Hepatocyte (in vitro differentiated cells): ENCODE measurements around the gene LRFN4. TPM values are rescaled to one million over a fixed set of nuclear protein-coding genes. Genes with fewer than 3 reads are reported as not detected.

ENCODE experiments used
- DNase-seq: peaks from one replicate; pipeline ENCODE4 v3.0.0-alpha.2; 2016; ENCODE audit warnings: low spot score
- H2AFZ ChIP-seq: fragments of 200-600 bp; sonication (generic); 2 replicates; pipeline ENCODE4 v1.6.0; 2016; ENCODE audit warnings: antibody characterized with exemption, mild to moderate bottlenecking
- H3K27ac ChIP-seq: fragments of 200-600 bp; sonication (generic); 2 replicates; pipeline ENCODE4 v1.5.1; 2016; ENCODE audit warnings: mild to moderate bottlenecking
- H3K27me3 ChIP-seq: fragments of 200-600 bp; sonication (generic); 2 replicates; pipeline ENCODE4 v1.6.1; 2016
- H3K36me3 ChIP-seq: fragments of 200-600 bp; sonication (generic); replicated peaks from 2 replicates; pipeline ENCODE4 v1.5.1; 2016; ENCODE audit warnings: low read depth; ENCODE audit not compliant: insufficient read depth
- H3K4me1 ChIP-seq: fragments of 200-600 bp; sonication (generic); 2 replicates; pipeline ENCODE4 v1.5.1; 2016; ENCODE audit warnings: mild to moderate bottlenecking, moderate library complexity; ENCODE audit not compliant: insufficient read depth
- H3K4me2 ChIP-seq: fragments of 200-600 bp; sonication (generic); 2 replicates; pipeline ENCODE4 v1.6.0; 2016
- H3K4me3 ChIP-seq: fragments of 200-600 bp; sonication (generic); 2 replicates; pipeline ENCODE4 v1.5.1; 2016; ENCODE audit warnings: mild to moderate bottlenecking
- H3K79me2 ChIP-seq: fragments of 200-600 bp; sonication (generic); 2 replicates; pipeline ENCODE4 v1.6.0; 2017; ENCODE audit warnings: mild to moderate bottlenecking
- H3K9me2 ChIP-seq: fragments of 200-600 bp; sonication (generic); replicated peaks from 2 replicates; pipeline ENCODE4 v1.6.0; 2017; ENCODE audit warnings: mild to moderate bottlenecking; ENCODE audit not compliant: insufficient read depth
- H3K9me3 ChIP-seq: fragments of 200-600 bp; sonication (generic); 2 replicates; pipeline ENCODE4 v1.5.1; 2016; ENCODE audit warnings: low read depth, mild to moderate bottlenecking
- H4K20me1 ChIP-seq: fragments of 200-600 bp; sonication (generic); 2 replicates; pipeline ENCODE4 v1.6.0; 2016; ENCODE audit warnings: mild to moderate bottlenecking; ENCODE audit not compliant: insufficient read depth, poor library complexity, severe bottlenecking
- CTCF ChIP-seq: fragments of 200-600 bp; sonication (generic); IDR thresholded peaks from 2 replicates; pipeline ENCODE4 v1.5.1; 2016; ENCODE audit warnings: antibody characterized with exemption, mild to moderate bottlenecking; ENCODE audit not compliant: poor library complexity
- EZH2 ChIP-seq: fragments of 200-600 bp; sonication (generic); IDR thresholded peaks from 2 replicates; pipeline ENCODE4 v1.6.1; 2016; ENCODE audit warnings: antibody characterized with exemption, mild to moderate bottlenecking, borderline replicate concordance
- EZH2phosphoT487 ChIP-seq: fragments of 200-600 bp; sonication (generic); IDR thresholded peaks from one replicate; pipeline ENCODE4 v1.6.1; 2018; ENCODE audit warnings: antibody characterized with exemption, mild to moderate bottlenecking, low read depth, moderate library complexity; ENCODE audit not compliant: unreplicated experiment, severe bottlenecking
- WGBS: methylation state at CpG from one replicate; pipeline ENCODE4 v1.1.6; 2016; ENCODE audit warnings: low lambda C conversion rate; ENCODE audit errors: missing lambda C conversion rate; 5-methylcytosine and 5-hydroxymethylcytosine counted together
- polyA plus RNA-seq: library from polyadenylated mRNA; unstranded; fragments of >200 nt; fragmentation: Nextera tagmentation; extraction: Ambion mirVana; gene quantifications from 2 replicates; pipeline ENCODE4 v1.2.1, GENCODE V29; 2016
- total RNA-seq: library from RNA; depleted of rRNA; stranded (reverse); fragments of >200 nt; gene quantifications from 2 replicates; pipeline ENCODE4 v1.2.3, GENCODE V29; 2014

Gene LRFN4
- total and polyA plus RNA-seq, 2 experiments from 2014 or later, result 15.8 to 30.2 TPM

- Histone ChIP-seq H4K20me1 (no peaks in the 10 kb centered on the region), H3K9me3 (no peaks in the 10 kb centered on the region), H3K79me2 (peaks cover 2% of the 10 kb centered on the region), H3K4me2 (no peak overlapping the region), H2AFZ (no peak overlapping the region), H3K36me3 (no peaks in the 10 kb centered on the region), H3K4me1 (peaks cover 20% of the 10 kb centered on the region), H3K27me3 (no peaks in the 10 kb centered on the region), H3K27ac (no peak overlapping the region), H3K4me3 (no peak overlapping the region), H3K9me2 (no peaks in the 10 kb centered on the region)
- TF ChIP-seq EZH2phosphoT487 (no peak), EZH2 (no peak), CTCF (no peak)
- DNase-seq, result no peak
- 95% methylated on average over 10 of the region's 10 CpGs for WGBS
Measured at GRCh38 chr11:66881451-66881835, 24.6 kb downstream of the LRFN4 start.

- no peak for DNase-seq
- no peak overlapping the region for H3K4me2 ChIP-seq
- H3K27ac ChIP-seq, result no peak overlapping the region
- WGBS, result 90% methylated on average over 9 of the region's 9 CpGs
- H3K9me3 ChIP-seq, result no peaks in the 10 kb centered on the region
- peaks cover 16% of the 10 kb centered on the region for H3K4me1 ChIP-seq
- H3K4me3 ChIP-seq, result no peak overlapping the region
- H3K27me3 ChIP-seq, result no peaks in the 10 kb centered on the region
- no peak overlapping the region for H2AFZ ChIP-seq
- no peaks in the 10 kb centered on the region for H3K9me2 ChIP-seq
- TF ChIP-seq EZH2 (no peak), CTCF (no peak), EZH2phosphoT487 (no peak)
- no peaks in the 10 kb centered on the region for H4K20me1 ChIP-seq
- peaks cover 2% of the 10 kb centered on the region for H3K79me2 ChIP-seq
- no peaks in the 10 kb centered on the region for H3K36me3 ChIP-seq
Measured at GRCh38 chr11:66881927-66882452, 25.1 kb downstream of the LRFN4 start.

GRCh38 chr11:66882561-66883015, 25.7 kb downstream of the LRFN4 start:
- DNase-seq, result no peak
- TF ChIP-seq EZH2 (no peak), EZH2phosphoT487 (no peak), CTCF (no peak)
- Histone ChIP-seq H3K4me2 (no peak overlapping the region), H3K4me1 (peaks cover 16% of the 10 kb centered on the region), H3K9me2 (no peaks in the 10 kb centered on the region), H3K36me3 (no peaks in the 10 kb centered on the region), H3K27ac (no peak overlapping the region), H3K27me3 (no peaks in the 10 kb centered on the region), H3K9me3 (no peaks in the 10 kb centered on the region), H4K20me1 (no peaks in the 10 kb centered on the region), H2AFZ (no peak overlapping the region), H3K79me2 (peaks cover 2% of the 10 kb centered on the region), H3K4me3 (no peak overlapping the region)
- 87% methylated on average over 14 of the region's 14 CpGs for WGBS
